Astrocyte of the cerebellum (primary cell): ENCODE results near the gene RMI2.

Experiments used
- DNase-seq: peaks from one replicate; pipeline ENCODE4 v3.0.0-alpha.2; 2011; ENCODE audit warnings: low read depth
- H3K4me3 ChIP-seq: 2 replicates; pipeline ENCODE4 v1.5.1; 2011; ENCODE audit warnings: mild to moderate bottlenecking, low read depth, low read length, moderate library complexity
- in situ Hi-C: cut with HindIII; loops from 2 replicates; pipeline ENCODE4 v1.10.0; 2017; ENCODE audit warnings: low sequenced_read_pairs
- TF ChIP-seq, protein P1 (sequence below): IDR thresholded peaks from 2 replicates; pipeline ENCODE4 v1.5.1; 2012; ENCODE audit warnings: low read length, low read depth, moderate library complexity, mild to moderate bottlenecking; ENCODE audit errors: missing control alignments

The RMI2 gene

DNA sequence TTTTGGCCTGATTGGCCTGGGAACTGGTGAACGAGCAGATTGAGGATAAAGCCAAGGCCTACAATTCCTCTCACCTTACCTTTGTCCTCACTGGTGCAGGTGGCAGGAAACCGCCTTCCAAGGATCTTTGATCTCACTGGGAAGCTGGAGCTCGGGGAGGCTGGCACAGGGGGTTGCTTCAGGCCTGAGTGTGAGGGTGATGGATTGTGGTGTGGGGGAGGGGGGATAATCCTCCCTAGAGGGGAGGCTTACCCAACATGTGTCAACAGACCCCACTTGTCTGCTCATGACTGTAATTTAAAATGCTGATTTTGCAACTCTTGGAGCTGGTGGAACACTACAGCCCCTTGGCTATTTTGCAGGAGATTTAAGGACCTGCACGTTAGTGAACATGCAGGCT lies 4.5 kb upstream of the RMI2 start:
- no peak overlapping the region for H3K4me3 ChIP-seq
- TF ChIP-seq, protein P1, sequence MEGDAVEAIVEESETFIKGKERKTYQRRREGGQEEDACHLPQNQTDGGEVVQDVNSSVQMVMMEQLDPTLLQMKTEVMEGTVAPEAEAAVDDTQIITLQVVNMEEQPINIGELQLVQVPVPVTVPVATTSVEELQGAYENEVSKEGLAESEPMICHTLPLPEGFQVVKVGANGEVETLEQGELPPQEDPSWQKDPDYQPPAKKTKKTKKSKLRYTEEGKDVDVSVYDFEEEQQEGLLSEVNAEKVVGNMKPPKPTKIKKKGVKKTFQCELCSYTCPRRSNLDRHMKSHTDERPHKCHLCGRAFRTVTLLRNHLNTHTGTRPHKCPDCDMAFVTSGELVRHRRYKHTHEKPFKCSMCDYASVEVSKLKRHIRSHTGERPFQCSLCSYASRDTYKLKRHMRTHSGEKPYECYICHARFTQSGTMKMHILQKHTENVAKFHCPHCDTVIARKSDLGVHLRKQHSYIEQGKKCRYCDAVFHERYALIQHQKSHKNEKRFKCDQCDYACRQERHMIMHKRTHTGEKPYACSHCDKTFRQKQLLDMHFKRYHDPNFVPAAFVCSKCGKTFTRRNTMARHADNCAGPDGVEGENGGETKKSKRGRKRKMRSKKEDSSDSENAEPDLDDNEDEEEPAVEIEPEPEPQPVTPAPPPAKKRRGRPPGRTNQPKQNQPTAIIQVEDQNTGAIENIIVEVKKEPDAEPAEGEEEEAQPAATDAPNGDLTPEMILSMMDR, result no peak
- DNase-seq, result no peak
- in situ Hi-C loops, result no loop called here

DNA sequence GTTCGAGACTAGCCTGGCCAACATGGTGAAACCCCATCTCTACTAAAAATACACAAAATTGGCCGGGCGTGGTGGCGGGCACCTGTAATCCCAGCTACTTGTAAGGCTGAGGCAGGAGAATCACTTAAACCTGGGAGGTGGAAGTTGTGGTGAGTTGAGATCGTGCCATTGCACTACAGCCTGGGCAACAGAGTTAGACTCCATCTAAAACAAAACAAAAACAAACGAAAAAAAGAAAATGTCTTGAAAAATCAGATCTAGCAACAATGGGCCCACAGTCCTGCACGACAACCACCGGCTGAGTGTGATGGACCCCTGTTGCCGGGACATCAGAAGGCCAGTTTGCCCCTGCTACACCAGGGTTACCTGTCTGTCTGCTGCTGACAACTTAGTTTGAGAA lies 3.9 kb upstream of the RMI2 start:
- in situ Hi-C loops, result no loop called here
- TF ChIP-seq, protein P1, result no peak
- DNase-seq, result no peak
- H3K4me3 ChIP-seq, result no peak overlapping the region

DNA sequence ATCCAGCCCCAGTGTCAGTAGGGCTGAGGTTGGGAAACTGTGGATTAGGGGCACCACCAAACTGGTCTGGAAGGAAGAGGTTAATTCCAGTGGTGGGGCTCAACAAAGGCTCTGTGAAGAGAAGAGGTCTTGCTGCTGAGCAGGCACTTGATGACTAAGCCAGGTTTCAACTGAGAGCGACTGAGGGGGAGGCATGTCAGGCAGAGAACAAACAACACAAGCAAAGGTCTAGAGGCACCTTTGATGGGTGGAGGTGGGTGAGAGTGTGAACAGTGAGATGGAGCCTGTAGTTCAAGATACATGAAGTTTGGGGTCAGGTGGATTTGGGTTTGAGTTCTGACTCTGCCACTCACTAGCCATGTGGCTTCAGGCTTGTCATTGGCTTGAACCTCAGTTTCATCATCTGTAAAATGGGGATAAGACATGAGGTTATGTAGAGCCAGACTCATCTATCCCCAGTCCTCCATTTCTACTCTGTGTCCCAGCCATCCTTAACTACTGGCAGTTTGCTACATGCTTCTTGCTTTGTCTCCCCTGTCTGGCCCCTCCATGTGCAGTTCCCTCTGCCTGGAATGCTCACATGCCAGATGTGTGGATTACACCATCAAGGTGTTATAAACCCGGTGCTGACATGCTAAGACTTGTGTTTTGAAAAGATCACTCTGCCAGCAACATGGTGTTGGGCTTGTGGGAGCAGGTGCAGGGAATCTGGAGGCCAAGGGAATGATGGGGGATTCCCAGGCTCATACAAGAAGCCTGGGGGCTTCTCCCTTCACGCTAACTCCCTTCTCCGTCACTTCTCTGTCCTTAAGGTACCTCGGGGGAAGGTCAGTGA lies 3.0 kb upstream of the RMI2 start:
- TF ChIP-seq, protein P1, result no peak
- in situ Hi-C loops, result no loop called here
- H3K4me3 ChIP-seq, result no peak overlapping the region
- DNase-seq, result no peak

DNA sequence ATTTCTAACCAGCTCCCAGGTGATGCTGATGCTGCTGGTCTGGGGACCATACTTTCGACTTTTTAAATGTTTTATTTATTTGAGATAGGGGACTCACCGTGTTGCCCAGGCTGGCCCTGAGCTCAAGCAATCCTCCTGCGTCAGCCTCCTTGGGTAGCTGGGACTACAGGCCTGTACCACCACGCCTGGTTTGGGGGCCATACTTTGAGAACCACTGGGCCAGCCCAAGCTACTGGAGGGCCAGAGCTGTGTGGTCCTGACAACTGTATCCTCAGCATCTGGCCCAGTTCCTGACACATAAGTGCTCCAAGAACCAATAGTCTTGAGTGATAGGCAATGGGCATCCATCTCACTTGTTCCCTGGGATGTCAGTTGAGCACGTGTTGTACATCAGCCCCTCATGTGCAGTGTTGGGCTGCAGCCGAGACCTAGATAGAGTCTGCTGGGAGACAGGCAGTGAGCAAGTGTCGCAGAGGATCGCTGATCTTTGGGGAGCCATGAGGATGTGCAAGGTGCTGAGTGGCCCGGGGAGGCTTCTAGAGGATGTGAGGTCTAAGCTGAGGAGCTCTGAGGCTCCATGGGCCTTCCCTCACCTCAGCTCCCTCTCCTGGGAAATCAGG lies 1.6 kb downstream of the RMI2 start:
- H3K4me3 ChIP-seq, result no peak overlapping the region
- TF ChIP-seq, protein P1, result no peak
- DNase-seq, result no peak
- in situ Hi-C loops, result no loop called here

DNA sequence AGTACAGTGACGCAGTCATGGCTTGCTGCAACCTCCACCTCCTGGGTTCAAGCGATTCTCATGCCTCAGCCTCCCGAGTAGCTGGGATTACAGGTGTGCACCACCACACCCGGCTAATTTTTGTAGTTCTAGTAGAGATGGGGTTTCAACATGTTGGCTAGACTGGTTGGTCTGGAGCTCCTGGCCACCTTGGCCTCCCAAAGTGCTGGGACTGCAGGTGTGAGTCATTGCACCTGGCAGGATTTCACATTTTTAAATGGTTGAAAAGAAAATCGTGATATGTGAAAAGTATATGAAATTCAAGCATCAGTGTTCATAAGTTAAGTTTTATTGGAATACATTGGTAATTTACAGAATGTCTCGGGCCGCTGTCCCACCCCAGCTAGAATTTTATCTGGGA lies 2.6 kb downstream of the RMI2 start:
- no peak for DNase-seq
- H3K4me3 ChIP-seq, result no peak overlapping the region
- TF ChIP-seq, protein P1, result no peak
- in situ Hi-C loops, result no loop called here

DNA sequence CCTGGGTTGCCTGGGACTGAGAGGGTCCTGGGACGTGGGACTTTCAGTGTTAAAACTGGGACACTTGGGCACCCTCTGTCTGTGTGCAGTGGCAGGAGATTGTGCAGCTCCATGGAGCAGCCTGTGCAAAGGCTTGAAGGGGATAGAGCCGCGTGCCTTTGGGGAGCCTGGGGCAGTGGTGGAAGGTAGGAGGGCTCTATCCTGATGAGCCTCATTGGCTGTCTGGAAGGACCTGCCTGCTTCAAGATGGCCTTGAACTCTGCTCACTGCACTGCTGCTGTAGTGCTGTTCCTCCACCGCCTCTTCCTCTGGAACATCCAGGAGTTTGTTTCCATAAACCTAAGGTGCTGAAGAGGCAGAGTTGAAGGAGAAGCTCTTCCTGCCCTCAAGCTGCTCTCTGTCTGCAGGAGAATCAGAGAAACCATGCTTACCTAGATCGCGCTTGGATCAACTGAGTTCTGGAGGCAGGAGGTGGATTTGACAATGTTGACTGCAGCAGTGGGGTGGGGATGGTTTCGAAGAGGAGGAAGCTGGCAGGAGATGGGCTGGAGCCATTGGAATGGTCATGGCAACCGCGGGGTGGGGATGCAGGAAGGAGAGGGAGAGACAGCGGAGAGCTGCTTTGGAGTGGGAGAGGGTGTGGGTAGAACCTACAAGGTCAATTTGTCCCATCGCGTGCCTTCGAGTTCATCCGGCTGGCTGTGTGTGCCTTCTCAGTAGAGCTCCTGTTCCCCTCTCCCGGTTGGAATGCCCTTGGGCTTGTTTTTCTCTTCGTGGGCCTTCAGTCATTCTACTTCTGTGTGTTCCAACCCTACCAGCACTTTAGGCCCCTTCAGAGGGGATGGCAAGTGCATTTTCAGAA lies 3.7 kb downstream of the RMI2 start:
- in situ Hi-C loops, result no loop called here
- no peak overlapping the region for H3K4me3 ChIP-seq
- DNase-seq, result no peak
- TF ChIP-seq, protein P1, result no peak
